Caco-2 (cell line): ENCODE results near the gene TOM1L1. TPM values are rescaled to one million over a fixed set of nuclear protein-coding genes. Genes with fewer than 3 reads are reported as not detected.

Experiments
- BruUV-seq: library from RNA; stranded (reverse); fragments of 400-500 nt; replicated peaks from 2 replicates; lab custom pipeline; 2021; lab: Mats Ljungman, UMichigan
- CTCF ChIA-PET: fragments of 300-600 bp; sonication (Branson Sonifier 250); formaldehyde crosslinking; loops from one replicate; lab custom pipeline; 2022; ENCODE audit warnings: antibody characterized with exemption; lab: Charles Lee
- POLR2A ChIA-PET: fragments of 300-600 bp; sonication (Branson Sonifier 250); formaldehyde crosslinking; loops from one replicate; lab custom pipeline; 2022; ENCODE audit warnings: antibody characterized with exemption; lab: Charles Lee
- DNase-seq, 2 experiments: peaks; one replicate each; pipeline versions ENCODE4 v3.0.0 to v3.0.0-alpha.2; 2020 to 2022
- H3K27me3 ChIP-seq: replicated peaks from 2 replicates; pipeline ENCODE4 v1.6.0; 2011; ENCODE audit warnings: low read length; ENCODE audit not compliant: control insufficient read depth, insufficient read depth
- H3K36me3 ChIP-seq: 2 replicates; pipeline ENCODE4 v1.5.1; 2011; ENCODE audit warnings: low read length; ENCODE audit not compliant: control insufficient read depth, insufficient read depth
- H3K4me1 ChIP-seq: fragments of 250-450 bp; sonication (Bioruptor Pico); 2 replicates; pipeline ENCODE4 v1.5.1; 2020; ENCODE audit warnings: mild to moderate bottlenecking
- H3K4me3 ChIP-seq: 2 replicates; pipeline ENCODE4 v1.5.1; 2011; ENCODE audit warnings: low read depth, mild to moderate bottlenecking, control low read depth, low read length
- H3K9me3 ChIP-seq: fragments of 250-450 bp; sonication (Bioruptor Pico); 2 replicates; pipeline ENCODE4 v1.5.1; 2020; ENCODE audit warnings: mild to moderate bottlenecking, moderate library complexity
- H3K27ac Mint-ChIP-seq: one replicate; pipeline ENCODE4 v1.8.0; 2022; ENCODE audit warnings: mixed read lengths; ENCODE audit not compliant: unreplicated experiment
- H3K27me3 Mint-ChIP-seq: one replicate; pipeline ENCODE4 v1.8.0; 2022; ENCODE audit warnings: mixed read lengths; ENCODE audit not compliant: insufficient read depth, unreplicated experiment
- H3K36me3 Mint-ChIP-seq: one replicate; pipeline ENCODE4 v1.8.0; 2022; ENCODE audit warnings: mild to moderate bottlenecking, mixed read lengths; ENCODE audit not compliant: insufficient read depth, unreplicated experiment
- H3K4me1 Mint-ChIP-seq: one replicate; pipeline ENCODE4 v1.8.0; 2022; ENCODE audit warnings: low read depth, mixed read lengths; ENCODE audit not compliant: unreplicated experiment
- H3K4me3 Mint-ChIP-seq: one replicate; pipeline ENCODE4 v1.8.0; 2022; ENCODE audit warnings: mild to moderate bottlenecking, moderate library complexity, mixed read lengths; ENCODE audit not compliant: unreplicated experiment
- H3K9me3 Mint-ChIP-seq: one replicate; pipeline ENCODE4 v1.8.0; 2022; ENCODE audit warnings: mixed read lengths; ENCODE audit not compliant: unreplicated experiment
- intact Hi-C: fragments of 100-400 bp; cut with micrococcal nuclease; formaldehyde crosslinking; loops from one replicate; pipeline ENCODE4 v1.10.0; 2022; ENCODE audit not compliant: unreplicated experiment
- total RNA-seq: library from RNA; stranded (reverse); gene quantifications from 2 replicates; pipeline ENCODE4 v1.2.3, GENCODE V29; 2022
- TF ChIP-seq, protein P1 (sequence below), 2 experiments: fragments of 200-600 bp in 1 of 2; IDR thresholded peaks; 1 replicate in 1 of 2; 2 replicates in 1 of 2; pipeline versions ENCODE4 v1.5.1 to v1.8.0; 2011 to 2022; ENCODE audit warnings: antibody characterized with exemption in 1 of 2, control low read depth in 1 of 2, inconsistent platforms in 1 of 2, low read depth in 1 of 2, low read length in 1 of 2, mild to moderate bottlenecking in 1 of 2, moderate library complexity in 1 of 2; ENCODE audit not compliant: insufficient read depth in 1 of 2, severe bottlenecking in 1 of 2, unreplicated experiment in 1 of 2

TOM1L1 gene
- total RNA-seq, 1 experiment from 2014 or later = 48.7 TPM

DNA sequence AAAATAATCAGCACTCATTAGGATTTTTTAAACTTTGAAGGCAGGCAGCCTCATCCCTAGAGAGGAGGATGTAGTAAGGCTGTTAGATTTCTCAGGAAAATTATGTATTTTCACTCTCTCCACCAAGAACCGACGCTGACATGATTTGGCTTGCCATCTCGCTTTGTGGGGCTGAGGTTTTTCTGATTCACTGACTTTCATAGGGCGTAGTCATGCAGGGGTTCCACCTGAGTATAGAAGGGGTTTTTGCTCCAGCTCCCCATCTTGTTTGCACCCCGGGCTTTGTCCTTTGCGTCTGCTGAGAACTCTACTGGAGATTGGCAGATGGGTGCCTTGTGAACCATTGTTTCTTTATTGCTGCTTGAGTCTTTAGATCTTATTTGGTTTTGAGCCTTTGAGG, 20.2 kb downstream of the TOM1L1 start:
- Mint-ChIP-seq H3K36me3 (peaks cover 39% of the 10 kb centered on the region), H3K27ac (no peak overlapping the region), H3K27me3 (no peaks in the 10 kb centered on the region), H3K4me1 (no peaks in the 10 kb centered on the region), H3K9me3 (peaks cover 25% of the 10 kb centered on the region), H3K4me3 (no peak overlapping the region)
- TF ChIP-seq, protein P1, sequence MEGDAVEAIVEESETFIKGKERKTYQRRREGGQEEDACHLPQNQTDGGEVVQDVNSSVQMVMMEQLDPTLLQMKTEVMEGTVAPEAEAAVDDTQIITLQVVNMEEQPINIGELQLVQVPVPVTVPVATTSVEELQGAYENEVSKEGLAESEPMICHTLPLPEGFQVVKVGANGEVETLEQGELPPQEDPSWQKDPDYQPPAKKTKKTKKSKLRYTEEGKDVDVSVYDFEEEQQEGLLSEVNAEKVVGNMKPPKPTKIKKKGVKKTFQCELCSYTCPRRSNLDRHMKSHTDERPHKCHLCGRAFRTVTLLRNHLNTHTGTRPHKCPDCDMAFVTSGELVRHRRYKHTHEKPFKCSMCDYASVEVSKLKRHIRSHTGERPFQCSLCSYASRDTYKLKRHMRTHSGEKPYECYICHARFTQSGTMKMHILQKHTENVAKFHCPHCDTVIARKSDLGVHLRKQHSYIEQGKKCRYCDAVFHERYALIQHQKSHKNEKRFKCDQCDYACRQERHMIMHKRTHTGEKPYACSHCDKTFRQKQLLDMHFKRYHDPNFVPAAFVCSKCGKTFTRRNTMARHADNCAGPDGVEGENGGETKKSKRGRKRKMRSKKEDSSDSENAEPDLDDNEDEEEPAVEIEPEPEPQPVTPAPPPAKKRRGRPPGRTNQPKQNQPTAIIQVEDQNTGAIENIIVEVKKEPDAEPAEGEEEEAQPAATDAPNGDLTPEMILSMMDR (IDR thresholded peaks at IDR 0.05; ENCODE audit: insufficient read depth in 1 of 2, low read depth in 1 of 2, low read length in 1 of 2, severe bottlenecking in 1 of 2, unreplicated experiment in 1 of 2) = no peak
- intact Hi-C loops = no loop called here
- POLR2A ChIA-PET = no interaction called here
- BruUV-seq = no TSS peak
- Histone ChIP-seq H3K4me1 (no peaks in the 10 kb centered on the region), H3K4me3 (no peak overlapping the region), H3K27me3 (no peaks in the 10 kb centered on the region), H3K36me3 (no peaks in the 10 kb centered on the region; the same call in 1 of the 2 replicates), H3K9me3 (peaks cover 10% of the 10 kb centered on the region)
- no peak for DNase-seq
- CTCF ChIA-PET = no interaction called here

DNA sequence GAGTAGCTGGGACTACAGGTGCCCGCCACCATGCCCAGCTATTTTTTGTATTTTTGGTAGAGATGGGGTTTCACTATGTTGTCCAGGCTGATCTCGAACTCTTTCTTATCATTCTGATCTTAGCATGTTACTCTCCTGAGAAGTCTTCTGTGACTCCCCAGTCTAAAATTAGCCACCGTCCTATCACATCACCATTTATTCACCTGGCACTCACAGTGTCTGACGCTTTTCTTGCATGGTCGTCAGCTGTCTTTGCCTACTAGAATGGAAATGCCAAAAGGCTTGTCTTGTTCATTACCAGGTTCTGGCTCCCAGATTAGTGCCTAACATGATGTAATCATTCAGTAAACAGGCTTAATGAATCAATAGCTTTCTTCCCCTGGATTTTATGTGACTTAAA, 23.8 kb downstream of the TOM1L1 start:
- no peak overlapping the region for H3K4me3 Mint-ChIP-seq
- ChIA-PET CTCF (no interaction called here), POLR2A (no interaction called here)
- H3K27me3 ChIP-seq = no peaks in the 10 kb centered on the region
- no peaks in the 10 kb centered on the region; the same call in 1 of the 2 replicates for H3K36me3 ChIP-seq
- no peaks in the 10 kb centered on the region for H3K27me3 Mint-ChIP-seq
- H3K4me1 Mint-ChIP-seq = no peaks in the 10 kb centered on the region
- no peak for DNase-seq
- no peak overlapping the region for H3K4me3 ChIP-seq
- H3K4me1 ChIP-seq = no peaks in the 10 kb centered on the region
- no peak overlapping the region for H3K27ac Mint-ChIP-seq
- H3K36me3 Mint-ChIP-seq = peaks cover 19% of the 10 kb centered on the region
- TF ChIP-seq, protein P1 (IDR thresholded peaks at IDR 0.05; ENCODE audit: insufficient read depth in 1 of 2, low read depth in 1 of 2, low read length in 1 of 2, severe bottlenecking in 1 of 2, unreplicated experiment in 1 of 2) = no peak
- intact Hi-C loops = no loop called here
- no TSS peak for BruUV-seq
- H3K9me3 ChIP-seq = no peaks in the 10 kb centered on the region
- no peaks in the 10 kb centered on the region for H3K9me3 Mint-ChIP-seq

DNA sequence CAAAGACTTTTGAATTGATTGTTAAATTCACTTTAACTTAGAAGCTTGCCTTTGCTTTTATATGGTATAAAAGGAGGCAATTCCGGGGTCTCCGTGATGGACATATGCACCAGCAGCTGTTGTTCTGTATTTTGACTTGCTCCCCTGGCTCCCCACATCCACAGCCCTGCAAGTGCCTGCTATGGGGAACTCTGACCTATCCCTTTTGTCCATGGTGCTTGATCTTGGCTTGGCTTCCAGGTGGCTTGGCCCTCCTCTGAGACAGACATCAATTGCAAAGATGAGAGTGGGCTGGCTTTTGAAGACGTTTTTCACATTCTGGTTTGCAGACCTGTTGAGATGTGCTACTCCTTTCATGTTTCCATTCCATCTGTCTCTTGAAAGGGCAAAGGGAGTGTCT, 26.9 kb downstream of the TOM1L1 start:
- intact Hi-C loops = no loop called here
- ChIA-PET POLR2A (no interaction called here), CTCF (no interaction called here)
- H3K27ac Mint-ChIP-seq = no peak overlapping the region
- no TSS peak for BruUV-seq
- no peaks in the 10 kb centered on the region for H3K4me1 Mint-ChIP-seq
- peaks cover 14% of the 10 kb centered on the region for H3K36me3 Mint-ChIP-seq
- H3K9me3 Mint-ChIP-seq = no peaks in the 10 kb centered on the region
- H3K27me3 Mint-ChIP-seq = no peaks in the 10 kb centered on the region
- DNase-seq = no peak
- H3K9me3 ChIP-seq = no peaks in the 10 kb centered on the region
- H3K4me3 Mint-ChIP-seq = no peak overlapping the region
- H3K4me1 ChIP-seq = no peaks in the 10 kb centered on the region
- TF ChIP-seq, protein P1 (IDR thresholded peaks at IDR 0.05; ENCODE audit: insufficient read depth in 1 of 2, low read depth in 1 of 2, low read length in 1 of 2, severe bottlenecking in 1 of 2, unreplicated experiment in 1 of 2) = no peak
- no peak overlapping the region for H3K4me3 ChIP-seq
- H3K36me3 ChIP-seq = no peaks in the 10 kb centered on the region; the same call in 1 of the 2 replicates
- H3K27me3 ChIP-seq = no peaks in the 10 kb centered on the region
